ENCODE data around the gene CDHR5. TPM values are rescaled to one million over a fixed set of nuclear protein-coding genes. Genes with fewer than 3 reads are reported as not detected.
A peak's percentile ranks its signal among the peaks of the same experiment; 100 is the strongest.
"Not testable (repeated sequence)": the region's sequence is repeated elsewhere in the genome, so short reads cannot be mapped to it uniquely, and the experiment has no call there.

CDHR5 gene
- total and polyA plus RNA-seq, 2 donors from 2014 or later, result 7.0 to 45.6 TPM

GRCh38 chr11:655036-655726, 30.4 kb upstream of the CDHR5 start:
- DNase-seq, result peak in 2 of 5 donors; percentile 54 to 55
- no peak overlapping the region for H3K4me3 ChIP-seq (ENCODE audit: low read length in 3 of 3)
- H3K27me3 ChIP-seq (ENCODE audit: control insufficient read depth, insufficient read depth, low read length), result no peaks in the 10 kb centered on the region
- FAIRE-seq, result no peak
- no peak overlapping the region for H3K9ac ChIP-seq (ENCODE audit: low read length in 3 of 3)
- H3K4me1 ChIP-seq (ENCODE audit: control insufficient read depth in 2 of 3, insufficient read depth in 2 of 3, low read depth in 1 of 3, low read length in 3 of 3), result no peaks in the 10 kb centered on the region
- no peak for TF ChIP-seq CTCF (IDR thresholded peaks at IDR 0.05; ENCODE audit: borderline replicate concordance, extremely low read depth, insufficient read depth)
- no peaks in the 10 kb centered on the region for H3K36me3 ChIP-seq (ENCODE audit: control insufficient read depth in 2 of 3, insufficient read depth in 3 of 3, low read length in 3 of 3)
- no peaks in the 10 kb centered on the region for H3K9me3 ChIP-seq (ENCODE audit: control insufficient read depth in 2 of 3, insufficient read depth in 1 of 3, low read length in 3 of 3)
- intact Hi-C loops (cut with DNase I), result no loop called here
- peak overlapping the region; percentile 32 to 71 for H3K27ac ChIP-seq (ENCODE audit: low read depth in 2 of 2, low read length in 2 of 2)

GRCh38 chr11:654444-654843, 29.7 kb upstream of the CDHR5 start:
- H3K9me3 ChIP-seq (ENCODE audit: control insufficient read depth in 2 of 3, insufficient read depth in 1 of 3, low read length in 3 of 3); H3K9ac ChIP-seq (ENCODE audit: low read length in 3 of 3); intact Hi-C loops (cut with DNase I): not testable (repeated sequence)

GRCh38 chr11:653837-654236, 29.1 kb upstream of the CDHR5 start:
- Histone ChIP-seq H3K27me3 (ENCODE audit: control insufficient read depth, insufficient read depth, low read length) (no peaks in the 10 kb centered on the region), H3K9ac (ENCODE audit: low read length in 3 of 3) (no peak overlapping the region), H3K4me3 (ENCODE audit: low read length in 3 of 3) (no peak overlapping the region), H3K36me3 (ENCODE audit: control insufficient read depth in 2 of 3, insufficient read depth in 3 of 3, low read length in 3 of 3) (no peaks in the 10 kb centered on the region), H3K9me3 (ENCODE audit: control insufficient read depth in 2 of 3, insufficient read depth in 1 of 3, low read length in 3 of 3) (no peaks in the 10 kb centered on the region), H3K27ac (ENCODE audit: low read depth in 2 of 2, low read length in 2 of 2) (no peak overlapping the region), H3K4me1 (ENCODE audit: control insufficient read depth in 2 of 3, insufficient read depth in 2 of 3, low read depth in 1 of 3, low read length in 3 of 3) (no peaks in the 10 kb centered on the region)
- no peak for FAIRE-seq
- intact Hi-C loops (cut with DNase I), result no loop called here
- no peak for TF ChIP-seq CTCF (IDR thresholded peaks at IDR 0.05; ENCODE audit: borderline replicate concordance, extremely low read depth, insufficient read depth)
- no peak for DNase-seq

More at GRCh38 chr11:654444-654843, 29.7 kb upstream of the CDHR5 start:
- H3K4me3 ChIP-seq (ENCODE audit: low read length in 3 of 3); H3K4me1 ChIP-seq (ENCODE audit: control insufficient read depth in 2 of 3, insufficient read depth in 2 of 3, low read depth in 1 of 3, low read length in 3 of 3); DNase-seq; H3K27me3 ChIP-seq (ENCODE audit: control insufficient read depth, insufficient read depth, low read length); FAIRE-seq; H3K27ac ChIP-seq (ENCODE audit: low read depth in 2 of 2, low read length in 2 of 2); H3K36me3 ChIP-seq (ENCODE audit: control insufficient read depth in 2 of 3, insufficient read depth in 3 of 3, low read length in 3 of 3): not testable (repeated sequence)

GRCh38 chr11:653136-653535, 28.4 kb upstream of the CDHR5 start:
- not testable (repeated sequence) for H3K27ac ChIP-seq (ENCODE audit: low read depth in 2 of 2, low read length in 2 of 2)

More at GRCh38 chr11:653136-653535, 28.4 kb upstream of the CDHR5 start:
- H3K36me3 ChIP-seq (ENCODE audit: control insufficient read depth in 2 of 3, insufficient read depth in 3 of 3, low read length in 3 of 3); H3K4me3 ChIP-seq (ENCODE audit: low read length in 3 of 3); H3K27me3 ChIP-seq (ENCODE audit: control insufficient read depth, insufficient read depth, low read length); DNase-seq; intact Hi-C loops (cut with DNase I); H3K9me3 ChIP-seq (ENCODE audit: control insufficient read depth in 2 of 3, insufficient read depth in 1 of 3, low read length in 3 of 3); H3K9ac ChIP-seq (ENCODE audit: low read length in 3 of 3); H3K4me1 ChIP-seq (ENCODE audit: control insufficient read depth in 2 of 3, insufficient read depth in 2 of 3, low read depth in 1 of 3, low read length in 3 of 3); FAIRE-seq: not testable (repeated sequence)

Data from kidney (tissue), 14 donors.